Measurements from ENCODE around the gene MAIP1.

Gene MAIP1

DNA sequence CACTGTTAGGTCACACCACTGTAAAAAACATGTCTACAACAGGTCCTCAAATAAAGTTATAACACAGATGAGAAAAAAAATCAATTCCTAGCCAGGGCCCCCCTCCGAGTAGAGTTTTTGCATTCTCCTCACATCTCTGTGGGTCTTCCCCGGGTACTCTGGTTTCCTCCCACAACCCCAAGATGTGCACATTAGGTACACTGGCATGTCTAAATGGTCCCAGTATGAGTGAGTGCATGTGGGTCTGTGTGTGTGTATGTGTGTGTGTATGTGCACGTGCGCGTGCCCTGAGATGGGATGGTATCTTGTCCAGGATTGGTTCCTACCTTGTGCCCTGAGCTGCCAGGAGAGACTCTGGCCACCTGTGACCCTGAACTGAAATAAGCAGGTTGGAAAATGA lies 5.0 kb upstream of the MAIP1 start:
- DNase-seq, result no peak

DNA sequence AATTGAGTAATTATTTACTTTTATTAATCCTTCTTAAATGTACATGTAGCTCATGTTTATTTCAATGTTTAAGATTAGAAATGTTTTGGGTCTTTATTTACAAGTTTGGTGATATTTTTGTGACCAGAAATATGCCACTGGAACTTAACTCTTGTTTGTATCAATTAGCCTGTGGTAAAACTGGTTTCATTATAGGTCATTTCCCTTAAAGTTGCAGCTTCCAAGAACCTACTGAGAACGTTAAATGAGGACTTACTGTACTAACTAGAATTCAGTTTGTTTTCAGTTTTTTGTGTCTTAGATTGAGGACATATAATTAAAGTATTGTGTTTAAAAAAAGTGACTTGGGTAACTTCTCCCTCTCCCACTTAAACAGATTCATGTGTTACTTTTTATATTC lies 4.4 kb upstream of the MAIP1 start:
- no peak for DNase-seq

DNA sequence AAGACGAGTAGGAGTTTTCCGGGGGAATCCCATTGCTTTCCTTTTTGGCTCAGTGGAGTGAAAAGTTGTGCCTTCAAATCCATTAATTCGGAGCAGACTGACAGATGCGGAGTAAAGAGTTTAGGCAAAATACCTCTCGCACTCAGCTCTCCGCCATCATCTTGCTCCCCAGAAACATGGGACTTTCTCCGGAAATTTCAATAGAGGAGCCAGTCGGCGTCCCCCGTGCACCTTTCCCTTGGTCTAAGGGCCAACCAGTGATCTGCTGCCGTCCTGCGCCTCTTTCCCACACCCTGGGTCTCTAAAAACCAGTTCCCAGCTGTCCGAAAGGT lies 409 bp upstream of the MAIP1 start:
- no peak for DNase-seq

DNA sequence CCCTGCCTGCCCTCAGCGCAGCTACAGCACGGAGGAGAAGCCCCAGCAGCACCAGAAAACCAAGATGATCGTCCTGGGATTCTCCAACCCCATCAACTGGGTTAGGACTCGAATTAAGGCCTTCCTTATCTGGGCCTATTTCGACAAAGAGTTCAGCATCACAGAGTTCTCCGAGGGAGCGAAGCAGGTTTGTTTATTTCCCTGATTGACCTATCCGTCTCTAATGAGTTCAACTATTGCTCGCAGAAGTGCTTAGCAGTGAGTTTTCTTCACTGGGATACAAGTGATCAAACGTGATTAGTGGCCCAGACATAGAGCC lies 639 bp downstream of the MAIP1 start:
- DNase-seq, result no peak

DNA sequence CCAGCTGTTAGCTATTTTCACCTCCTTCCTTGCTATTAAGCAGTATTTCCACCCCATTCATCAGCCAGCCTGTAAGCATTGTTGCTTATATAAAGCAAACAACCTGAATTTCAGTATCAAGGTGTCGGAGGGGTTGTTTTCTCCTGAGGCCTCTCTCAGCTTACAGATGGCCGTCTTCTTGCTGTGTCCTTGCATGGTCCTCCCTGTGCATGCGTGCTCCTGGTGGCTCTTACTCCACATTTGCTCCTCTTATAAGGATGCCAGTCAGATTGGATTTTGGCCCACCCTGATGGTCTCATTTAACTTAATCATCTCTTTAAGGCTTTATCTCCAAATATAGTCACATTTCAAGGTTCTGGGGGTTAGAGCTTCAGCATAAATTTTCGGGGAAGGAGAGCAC lies 2.6 kb downstream of the MAIP1 start:
- DNase-seq, result no peak

DNA sequence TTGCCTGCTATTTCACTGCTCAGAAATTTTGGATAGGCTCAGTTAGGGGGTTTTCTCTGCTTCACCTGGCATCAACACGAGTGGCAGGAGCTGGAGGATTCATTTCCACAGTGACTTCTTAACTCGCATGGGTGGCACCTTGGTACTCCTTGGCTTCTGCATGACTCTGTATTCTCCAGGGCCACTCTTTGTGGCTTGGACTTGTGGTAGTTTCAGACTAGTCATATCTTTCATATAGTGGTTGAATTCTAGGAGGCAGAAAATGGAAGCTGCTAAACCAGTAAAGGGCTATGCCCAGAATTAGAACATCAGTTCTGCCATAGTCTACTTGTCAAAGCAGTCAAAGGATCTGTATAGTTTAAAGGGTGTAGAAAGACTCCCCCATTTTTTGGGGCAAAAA lies 6.8 kb downstream of the MAIP1 start:
- DNase-seq, result no peak

DNA sequence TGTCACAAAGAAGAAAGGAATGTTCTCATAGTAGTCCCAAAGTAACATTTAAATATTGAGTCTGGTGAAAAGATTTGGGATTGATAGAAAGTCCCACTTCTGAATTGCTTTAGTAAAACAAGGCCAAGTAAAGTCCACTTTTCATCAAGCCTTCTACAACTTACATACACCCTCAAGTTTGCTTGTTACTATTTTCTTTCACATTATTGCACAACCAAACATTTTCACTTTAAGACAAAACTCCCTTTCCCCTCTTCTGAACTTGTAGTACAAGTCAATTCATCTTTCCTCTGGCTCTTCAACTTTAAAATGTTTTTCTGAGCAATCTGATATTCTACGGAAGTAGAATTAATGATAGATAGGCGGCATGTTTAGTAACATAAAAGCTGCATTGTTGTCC lies 11.0 kb downstream of the MAIP1 start:
- DNase-seq, result no peak

DNA sequence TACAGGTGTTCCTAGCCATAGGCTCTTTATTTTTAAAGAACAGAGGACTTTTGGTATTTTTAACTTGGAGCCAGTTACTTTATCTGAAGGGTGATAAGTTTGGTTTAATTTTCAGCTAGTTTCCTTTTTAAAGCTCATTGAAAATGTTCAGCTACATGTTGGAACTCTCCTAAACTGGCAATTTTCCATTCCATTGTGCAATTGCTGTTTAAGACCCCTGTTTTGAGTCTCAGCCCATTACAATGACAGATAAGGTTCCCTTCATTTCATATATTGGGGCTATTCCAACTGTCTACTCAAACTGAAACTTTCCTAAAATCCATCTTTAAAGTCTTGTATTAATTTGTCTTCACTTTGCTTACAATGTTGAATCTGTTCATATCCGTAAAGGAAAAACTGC lies 11.6 kb downstream of the MAIP1 start:
- no peak for DNase-seq

DNA sequence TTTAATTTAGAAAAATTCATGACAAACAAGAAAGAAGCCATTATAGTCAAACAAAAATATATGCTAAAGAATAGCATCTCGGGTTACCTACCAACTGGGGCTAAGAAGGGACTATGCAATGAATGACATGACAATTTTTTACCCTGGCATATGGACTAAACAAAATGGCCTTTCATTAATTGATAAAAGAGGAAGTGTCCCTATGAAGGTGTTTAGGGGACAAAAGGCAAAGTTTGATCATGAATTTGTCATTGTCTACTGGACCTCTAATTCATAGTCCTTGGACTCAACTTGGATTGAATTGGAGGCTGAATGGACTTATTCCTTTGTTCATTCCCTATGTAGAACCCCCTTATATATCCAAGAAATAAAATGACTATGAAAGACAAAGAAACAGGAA lies 12.7 kb downstream of the MAIP1 start:
- DNase-seq, result no peak

DNA sequence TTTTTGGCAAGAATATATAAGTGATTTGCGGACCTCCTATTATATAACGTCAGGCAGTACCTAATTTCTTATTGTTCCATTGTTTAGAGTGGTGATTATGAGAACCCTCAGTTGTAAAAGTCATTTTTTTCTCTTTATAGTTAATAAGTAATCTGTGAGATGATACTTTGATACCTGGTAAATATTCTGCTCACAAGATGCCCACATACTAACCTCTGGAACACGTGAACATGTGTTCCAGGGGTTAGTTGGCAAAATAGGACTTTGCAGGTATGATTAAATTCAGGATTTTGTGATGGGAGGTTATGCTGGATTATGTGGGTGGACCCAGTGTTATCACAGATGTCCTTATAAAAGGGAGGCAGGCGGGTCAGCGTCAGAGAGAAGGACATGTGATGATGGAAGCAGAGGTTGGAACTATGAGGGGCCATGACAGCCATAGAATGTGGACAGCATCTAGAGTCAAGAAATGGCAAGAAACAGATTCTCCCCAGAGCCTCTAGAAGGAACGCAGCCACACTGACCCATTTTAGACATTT lies 16.8 kb downstream of the MAIP1 start:
- no peak for DNase-seq

DNA sequence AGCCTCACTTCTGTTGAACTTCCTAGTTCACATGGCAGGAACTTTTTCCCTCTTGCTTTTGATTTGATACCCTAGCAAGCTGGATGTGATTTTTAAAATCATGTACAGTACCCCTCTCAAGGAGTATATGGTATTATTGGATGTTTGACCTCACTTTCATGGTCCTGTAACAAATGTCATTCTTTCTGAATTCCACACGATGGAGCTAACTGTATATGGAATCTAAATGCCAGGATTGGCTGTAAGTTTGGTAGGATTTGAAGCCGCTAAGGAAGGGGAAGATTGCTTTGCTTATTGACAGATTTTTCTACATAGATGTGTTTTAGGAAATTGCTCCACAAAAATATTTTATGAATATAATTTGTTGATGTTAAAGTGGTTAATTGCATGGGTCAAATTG lies 18.3 kb downstream of the MAIP1 start:
- DNase-seq, result peak; percentile 8

DNA sequence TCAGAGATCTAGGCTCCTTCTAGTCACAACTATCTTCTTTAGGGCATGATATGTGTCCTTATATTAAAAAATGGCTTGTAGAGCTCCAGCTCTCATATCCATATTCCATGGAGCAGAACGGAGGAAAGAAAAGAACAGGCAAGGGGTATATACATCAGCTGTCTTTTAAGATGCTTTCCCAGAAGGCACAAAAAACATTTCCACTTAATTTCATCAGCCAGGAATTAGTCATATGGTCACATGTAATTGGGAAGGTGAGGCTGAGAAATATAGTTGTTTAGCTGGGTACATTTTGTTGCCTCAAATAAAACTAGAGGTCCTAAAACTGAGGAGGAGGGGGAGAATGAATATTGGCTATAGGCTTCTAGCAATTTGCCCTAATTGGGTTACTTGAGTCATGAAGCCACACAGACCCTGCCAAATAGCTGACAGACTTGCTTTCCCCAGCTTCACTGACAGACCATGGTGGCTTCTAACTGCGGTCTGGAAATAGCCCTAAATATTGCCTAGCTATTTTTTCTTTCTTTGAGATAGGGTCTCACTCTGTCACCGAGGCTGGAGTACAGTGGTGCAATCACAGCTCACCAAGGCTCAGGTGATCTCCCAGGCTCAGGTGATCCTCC lies 20.0 kb downstream of the MAIP1 start:
- DNase-seq, result no peak

DNA sequence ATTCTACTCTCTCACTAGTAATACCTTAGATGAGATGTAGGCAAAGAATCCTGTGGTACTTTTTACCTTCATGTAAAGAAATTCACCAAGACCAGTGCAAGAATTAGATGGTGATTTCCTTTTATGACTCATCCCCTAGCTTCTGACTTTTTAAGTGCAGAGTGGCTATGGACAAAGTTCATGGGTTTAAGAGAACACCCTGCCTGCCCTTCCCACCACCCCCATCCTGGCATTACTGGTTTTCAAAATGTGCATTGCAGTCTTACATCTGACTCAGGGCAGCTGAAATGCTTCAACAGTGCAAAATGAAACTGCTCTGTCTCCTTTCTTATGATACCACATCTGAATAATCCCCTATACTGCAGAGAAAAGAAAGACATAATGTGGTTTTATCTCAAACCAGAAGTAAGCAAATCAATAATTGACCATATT lies 22.6 kb downstream of the MAIP1 start:
- DNase-seq, result no peak

DNA sequence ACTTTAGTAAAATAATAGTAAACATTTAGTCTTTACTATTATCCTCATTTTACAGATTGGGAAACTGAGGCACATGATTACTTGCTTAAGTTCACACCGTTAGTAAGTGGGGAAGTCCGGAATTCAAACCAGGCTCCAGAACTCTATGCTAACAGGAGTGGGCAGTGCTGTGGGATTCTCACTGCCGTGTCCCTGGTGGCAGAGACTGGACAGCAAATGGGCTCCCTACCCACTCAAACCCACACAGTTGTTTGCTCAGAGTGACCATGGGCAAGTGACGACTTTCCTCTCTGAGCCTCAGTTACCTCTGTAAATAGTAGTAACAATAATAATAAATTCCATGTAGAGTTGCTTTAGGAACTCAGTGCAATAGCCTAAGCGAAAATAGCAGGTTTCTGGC lies 24.0 kb downstream of the MAIP1 start:
- DNase-seq, result no peak

DNA sequence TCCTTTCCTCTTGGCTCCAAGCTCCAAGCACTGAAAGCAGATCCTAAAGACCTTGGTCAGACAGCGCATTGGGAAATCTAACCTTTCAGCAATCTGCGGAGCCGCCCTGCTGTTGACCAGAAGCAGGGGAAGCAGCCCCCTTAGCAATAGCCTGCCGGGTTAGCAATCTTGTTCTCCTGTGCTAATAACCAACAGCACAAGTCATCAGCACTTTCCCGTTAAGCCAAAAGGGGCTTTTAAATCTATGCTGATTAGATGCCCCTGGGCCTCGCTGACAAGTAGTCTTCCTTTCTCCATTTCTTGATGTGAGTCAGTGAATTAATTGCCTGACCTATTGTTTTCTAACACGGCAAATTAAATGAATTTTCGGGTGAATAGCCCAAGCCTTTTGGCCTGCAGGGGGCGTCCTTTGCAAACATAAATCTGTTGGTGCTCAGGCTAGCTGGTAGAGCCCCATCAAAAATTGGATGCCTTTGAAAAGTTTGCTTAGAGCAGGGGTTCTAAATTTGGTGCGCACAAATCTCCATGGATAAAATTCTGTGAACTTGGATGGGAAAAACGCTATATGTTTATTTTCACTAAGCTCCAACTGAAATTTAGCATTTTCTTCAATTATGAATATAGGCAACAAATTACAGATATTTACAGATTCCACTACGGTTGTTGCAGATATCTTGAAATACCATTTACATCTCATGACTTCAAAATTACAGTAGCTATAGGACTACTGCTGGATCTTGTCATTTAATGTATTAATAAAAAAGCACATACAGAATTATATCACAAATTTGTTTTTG lies 24.6 kb downstream of the MAIP1 start:
- no peak for DNase-seq

DNA sequence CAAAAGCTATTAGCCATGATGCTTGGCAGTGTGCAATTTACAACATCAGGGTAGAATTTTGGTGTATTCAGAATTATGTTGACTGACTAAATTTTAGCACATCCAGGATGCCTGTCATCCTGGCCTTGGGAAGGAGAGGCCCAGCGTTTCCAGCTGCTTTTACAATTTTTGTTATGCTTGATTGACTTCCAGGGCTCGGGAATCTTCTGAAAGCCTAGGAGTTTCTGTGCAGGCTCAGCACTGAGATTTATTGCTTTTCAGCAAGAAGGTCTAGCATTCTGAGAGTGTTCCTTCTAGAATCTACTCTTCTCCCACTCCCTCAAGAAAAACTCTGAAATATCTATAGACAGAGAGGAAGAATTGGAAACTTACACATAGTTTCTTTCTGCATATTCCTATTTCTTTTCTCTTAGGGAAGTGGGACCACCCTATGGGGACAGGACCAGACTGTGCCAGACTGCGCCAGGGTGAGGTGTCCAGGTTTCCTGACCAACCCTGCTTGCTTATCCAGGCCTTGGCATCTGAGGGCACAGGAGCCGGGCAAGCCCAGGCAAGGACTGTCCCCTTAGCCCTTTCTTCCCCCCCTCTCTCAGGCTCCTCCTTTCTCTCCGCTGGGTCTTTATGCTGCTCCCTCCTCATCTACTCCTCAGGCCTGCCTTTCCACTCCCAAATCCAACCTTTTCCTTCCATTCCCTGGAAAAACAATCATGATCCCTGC lies 26.9 kb downstream of the MAIP1 start:
- no peak for DNase-seq

DNA sequence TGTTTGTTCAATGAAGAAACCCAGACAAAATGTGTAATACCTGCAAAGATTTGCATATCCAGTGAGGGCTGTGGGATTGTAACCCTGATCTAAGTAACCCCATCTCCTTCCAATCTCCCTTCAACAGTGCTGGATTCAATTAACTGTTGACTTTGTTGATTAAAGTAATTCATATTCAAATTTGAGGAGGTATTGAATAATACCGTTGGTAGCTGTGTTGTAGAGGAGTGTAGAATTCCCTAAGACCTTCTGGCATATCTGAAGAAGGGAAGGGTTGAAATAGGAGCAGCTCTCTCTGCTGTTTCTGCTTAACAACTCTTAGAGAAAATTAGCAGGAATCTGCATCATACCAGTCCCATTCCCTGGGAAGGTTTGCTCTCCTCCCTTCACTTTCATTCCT lies 28.2 kb downstream of the MAIP1 start:
- no peak for DNase-seq

DNA sequence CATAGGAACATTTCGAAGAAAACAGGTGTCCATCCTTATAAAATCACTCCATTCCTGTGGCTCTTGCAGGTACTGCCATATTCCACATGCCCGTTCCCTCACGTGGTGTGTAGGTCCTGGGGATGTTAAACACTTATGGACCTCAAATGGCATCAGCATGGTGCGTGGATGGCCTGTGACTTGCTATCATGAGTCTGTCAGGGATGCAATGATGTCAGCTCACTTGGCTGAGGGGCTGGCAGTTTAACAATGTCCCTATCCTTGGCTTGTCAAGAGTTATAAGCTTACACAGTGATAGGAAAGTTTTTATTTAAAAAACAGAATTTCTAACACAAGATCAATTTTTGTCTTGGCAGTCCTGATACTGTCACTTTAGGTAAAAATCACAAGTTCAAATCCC lies 28.8 kb downstream of the MAIP1 start:
- DNase-seq, result no peak

DNA sequence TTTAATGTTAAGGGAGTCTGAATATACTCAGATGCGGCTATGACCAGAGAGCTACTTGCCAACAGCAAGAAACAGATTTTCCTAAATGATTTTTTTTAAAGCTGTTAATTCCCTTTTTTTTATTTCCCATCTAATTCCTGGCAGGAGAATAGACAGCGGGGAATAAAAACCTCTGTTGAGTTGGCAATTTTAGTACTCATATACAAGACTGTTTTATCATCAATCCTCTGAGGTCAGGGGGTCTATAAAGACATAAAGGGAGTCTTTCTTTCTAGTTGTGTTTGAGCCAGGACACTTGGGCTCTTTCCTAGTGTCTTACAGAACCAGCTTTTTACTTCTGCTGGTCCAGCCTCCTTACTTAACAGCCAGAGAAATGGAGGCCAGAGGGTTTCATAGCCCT lies 29.4 kb downstream of the MAIP1 start:
- DNase-seq, result no peak

DNA sequence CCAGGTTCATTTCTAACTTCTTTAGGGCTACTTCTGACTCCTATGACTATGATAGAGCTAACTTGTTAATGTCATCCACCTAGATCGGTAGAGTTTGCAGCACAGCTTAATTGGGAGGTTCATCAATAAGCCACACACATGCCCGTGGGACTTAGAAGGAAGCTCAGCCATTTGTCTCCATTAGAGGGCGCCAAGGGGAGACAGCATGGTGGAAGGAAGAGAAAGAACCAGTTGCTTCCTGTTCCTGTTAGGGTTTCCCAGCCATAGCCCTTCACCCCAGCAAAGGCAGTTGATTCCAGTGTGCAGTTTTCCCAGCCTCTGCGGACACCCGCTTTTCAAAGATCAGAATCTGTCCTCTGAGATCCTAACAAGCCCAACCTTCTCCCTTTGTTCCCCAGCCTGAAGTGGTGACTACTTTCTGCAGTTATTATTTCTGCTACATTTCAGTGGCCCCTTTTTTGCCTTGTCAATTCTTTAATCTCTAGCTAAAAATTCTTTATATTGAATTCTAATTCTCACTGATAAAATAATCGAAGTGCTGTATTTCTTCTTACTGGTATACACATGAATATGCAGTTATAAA lies 30.3 kb downstream of the MAIP1 start:
- peak; percentile 13 for DNase-seq

DNA sequence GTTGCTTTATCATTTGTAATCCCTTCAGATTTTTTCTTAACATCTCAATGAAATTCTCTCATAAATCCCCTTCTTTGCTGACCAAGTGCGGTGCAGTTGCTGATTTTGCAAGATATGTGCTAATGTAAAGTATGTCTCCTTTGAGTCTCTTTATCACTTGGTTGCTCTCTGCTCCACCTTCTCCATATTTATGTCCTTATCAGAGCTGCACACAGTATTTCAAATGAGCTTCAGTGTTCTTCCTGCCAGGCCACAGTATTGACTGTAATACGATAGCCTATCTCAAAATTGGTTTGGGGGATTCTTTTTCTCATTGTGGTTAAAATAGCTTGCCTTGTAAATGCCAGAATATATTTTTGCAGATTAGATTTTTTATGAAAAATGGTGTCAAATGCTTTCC lies 32.2 kb downstream of the MAIP1 start:
- DNase-seq, result no peak

DNA sequence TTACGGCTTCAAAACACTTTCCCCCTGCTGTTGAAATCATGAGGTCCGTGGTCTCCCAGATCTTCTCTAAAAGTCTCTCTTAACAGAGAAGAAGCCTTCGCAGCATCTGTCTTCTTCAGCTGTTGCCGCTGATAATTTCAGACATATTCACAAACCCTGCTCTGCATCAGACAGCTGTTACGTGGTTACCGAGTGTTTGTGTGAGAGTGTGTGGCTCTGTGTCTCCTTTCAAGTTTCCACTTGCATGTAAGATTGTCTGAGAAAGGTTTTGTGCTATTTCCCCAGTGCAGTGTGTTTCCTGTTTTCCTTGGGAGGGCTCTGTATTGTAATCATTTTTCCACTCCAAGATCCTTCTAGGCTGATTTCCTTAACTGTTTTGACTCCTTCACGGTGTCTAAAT lies 32.8 kb downstream of the MAIP1 start:
- no peak for DNase-seq

DNA sequence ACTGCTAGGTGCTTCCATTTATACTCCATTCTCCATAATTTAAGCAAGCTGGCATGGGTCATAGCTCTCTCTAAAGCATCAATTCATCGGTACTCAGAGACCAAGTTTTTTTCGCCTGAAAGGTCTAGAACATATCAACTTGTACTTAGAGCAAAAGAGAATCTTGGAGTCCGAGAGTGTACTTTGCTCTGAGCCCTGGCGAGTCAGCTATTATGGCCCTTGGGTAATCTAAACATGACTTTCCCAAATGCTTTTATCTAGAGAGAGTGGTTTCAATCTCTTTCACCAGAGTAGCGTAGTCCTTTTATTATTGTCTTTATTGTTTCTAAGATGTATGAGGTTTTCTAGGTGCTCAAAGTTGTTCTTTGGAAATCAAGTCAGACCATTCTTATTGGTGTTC lies 34.4 kb downstream of the MAIP1 start:
- DNase-seq, result no peak

DNA sequence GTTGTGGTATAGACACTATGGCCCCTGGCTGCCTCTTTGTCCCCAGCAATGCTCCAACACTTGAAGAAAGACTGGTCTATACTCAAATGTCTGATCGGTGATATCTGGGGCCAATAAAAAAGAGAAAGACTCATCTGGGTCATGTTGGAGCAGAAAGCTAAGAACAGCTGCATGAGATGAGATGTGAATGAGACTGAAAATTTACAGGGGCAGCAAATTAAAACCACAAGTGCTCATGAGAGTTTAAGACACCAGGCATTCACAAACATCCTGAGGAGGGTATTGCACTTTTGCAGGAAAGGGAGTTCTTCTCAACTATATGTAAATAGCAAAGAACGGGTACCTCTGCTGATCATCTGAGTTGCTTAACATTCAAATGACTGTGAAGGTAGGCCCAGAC lies 36.3 kb downstream of the MAIP1 start:
- DNase-seq, result no peak
